Measurements from ENCODE around the gene TGFBRAP1. TPM values are rescaled to one million over a fixed set of nuclear protein-coding genes. Genes with fewer than 3 reads are reported as not detected.

The TGFBRAP1 gene
- total RNA-seq, 6 experiments from 2014 or later, result 5.7 to 11.2 (median 7.1) TPM

- intact Hi-C loops (cut with DNase I), result no loop called here
- DNase-seq (no peak), ATAC-seq (no peak)
- no peaks in the 10 kb centered on the region for H3K27me3 ChIP-seq
- H3K4me3 ChIP-seq, result no peak overlapping the region
- TF ChIP-seq CTCF (IDR thresholded peaks at IDR 0.05), result no peak
- TF ChIP-seq POLR2A (IDR thresholded peaks at IDR 0.05), result no peak
- H3K9me3 ChIP-seq, result no peaks in the 10 kb centered on the region
- no peaks in the 10 kb centered on the region for H3K36me3 ChIP-seq
- H3K4me1 ChIP-seq, result no peaks in the 10 kb centered on the region
- WGBS (ENCODE audit: insufficient coverage, low coverage, low lambda C conversion rate, missing lambda C conversion rate), result 78% methylated on average over 3 of the region's 3 CpGs
- H3K27ac ChIP-seq, result no peak overlapping the region
Observed at GRCh38 chr2:105220604-105221003, 108.9 kb downstream of the TGFBRAP1 start.

DNA sequence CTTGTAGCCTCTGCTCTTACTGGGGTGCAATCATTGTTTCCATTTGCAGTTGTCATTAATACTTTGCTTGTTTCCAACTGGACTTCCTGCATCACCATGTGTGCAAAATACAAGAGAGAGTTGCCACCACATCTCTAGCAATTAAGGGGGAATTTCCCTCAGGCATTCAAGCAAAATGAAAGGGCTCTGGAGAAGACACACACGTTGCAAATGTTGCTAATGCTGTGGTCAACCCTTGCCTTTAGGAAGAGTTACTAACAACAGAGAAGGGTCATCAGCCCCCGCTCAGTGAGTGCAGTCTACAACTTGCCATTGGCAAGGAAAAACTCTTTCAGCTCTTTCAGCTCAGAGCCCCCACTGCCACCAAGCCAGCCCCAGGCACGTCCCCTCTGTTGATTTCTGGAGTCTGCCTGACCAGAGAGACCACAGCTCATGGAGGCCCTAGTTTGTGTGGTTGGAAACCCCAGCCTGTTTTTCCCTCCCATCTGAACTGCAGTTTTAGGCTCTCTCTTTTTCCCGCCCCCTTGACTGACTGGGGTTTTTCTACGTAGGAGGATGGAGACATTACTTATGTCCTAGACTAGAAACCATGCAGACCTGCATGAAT lies 113.8 kb downstream of the TGFBRAP1 start:
- no peaks in the 10 kb centered on the region for H3K27me3 ChIP-seq
- TF ChIP-seq CTCF (IDR thresholded peaks at IDR 0.05) (no peak), POLR2A (IDR thresholded peaks at IDR 0.05) (no peak)
- H3K36me3 ChIP-seq, result no peaks in the 10 kb centered on the region
- no peaks in the 10 kb centered on the region for H3K4me1 ChIP-seq
- H3K9me3 ChIP-seq, result no peaks in the 10 kb centered on the region
- H3K27ac ChIP-seq, result no peak overlapping the region
- intact Hi-C loops (cut with DNase I), result no loop called here
- DNase-seq (no peak), ATAC-seq (no peak)
- no peak overlapping the region for H3K4me3 ChIP-seq
- WGBS (ENCODE audit: insufficient coverage, low coverage, low lambda C conversion rate, missing lambda C conversion rate), result 40% methylated on average over 4 of the region's 5 CpGs

Other genes starting within 250 kb of the TGFBRAP1 start
- gene GPR45, start 88.0 kb downstream of the TGFBRAP1 start, total RNA-seq, result not detected
- gene C2orf49, start 7.8 kb upstream of the TGFBRAP1 start, total RNA-seq, result 1 to 10 TPM; 3.9 to 7.4 (median 6.4) TPM
- 10 to 100 TPM in 3 of 6 experiments, 1 to 10 TPM in 3; 4.2 to 36.6 (median 12.0) TPM for gene FHL2, start 69.3 kb upstream of the TGFBRAP1 start, total RNA-seq